Measurements from ENCODE around the gene TM4SF1.

TM4SF1 gene

GRCh38 chr3:149377408-149378364 is at the start of gene TM4SF1:
Gene TM4SF1, minus strand, starts transcription at chr3:149377649. Its CDS starts 102 bp downstream, at chr3:149377547.
- no peak for DNase-seq

GRCh38 chr3:149426325-149426724 is 48.9 kb upstream of the TM4SF1 start:
- DNase-seq = no peak

GRCh38 chr3:149424918-149425317 is 47.5 kb upstream of the TM4SF1 start:
- no peak for DNase-seq

- no peak for DNase-seq
Measured at GRCh38 chr3:149421764-149422163, 44.3 kb upstream of the TM4SF1 start.

GRCh38 chr3:149419816-149420215 is 42.4 kb upstream of the TM4SF1 start:
- DNase-seq = no peak

GRCh38 chr3:149417727-149418126 is 40.3 kb upstream of the TM4SF1 start:
- no peak for DNase-seq

- no peak for DNase-seq
Measured at GRCh38 chr3:149417174-149417573, 39.7 kb upstream of the TM4SF1 start.

- DNase-seq = no peak
Measured at GRCh38 chr3:149415484-149415883, 38.0 kb upstream of the TM4SF1 start.

- DNase-seq = no peak
Measured at GRCh38 chr3:149414557-149415231, 37.2 kb upstream of the TM4SF1 start.

- no peak for DNase-seq
Measured at GRCh38 chr3:149411583-149411982, 34.1 kb upstream of the TM4SF1 start.

GRCh38 chr3:149409351-149409750 is 31.9 kb upstream of the TM4SF1 start:
- no peak for DNase-seq

GRCh38 chr3:149407898-149408297 is 30.4 kb upstream of the TM4SF1 start:
- no peak for DNase-seq

GRCh38 chr3:149406244-149406752 is 28.8 kb upstream of the TM4SF1 start:
- no peak for DNase-seq

GRCh38 chr3:149403443-149403842 is 26.0 kb upstream of the TM4SF1 start:
- no peak for DNase-seq

- no peak for DNase-seq
Measured at GRCh38 chr3:149402481-149402880, 25.0 kb upstream of the TM4SF1 start.

GRCh38 chr3:149401926-149402310 is 24.5 kb upstream of the TM4SF1 start:
- DNase-seq = no peak

- DNase-seq = no peak
Measured at GRCh38 chr3:149401212-149401925, 23.9 kb upstream of the TM4SF1 start.

- DNase-seq = no peak
Measured at GRCh38 chr3:149400645-149401044, 23.2 kb upstream of the TM4SF1 start.

GRCh38 chr3:149398296-149398695 is 20.8 kb upstream of the TM4SF1 start:
- DNase-seq = no peak

- DNase-seq = no peak
Measured at GRCh38 chr3:149397528-149397927, 20.1 kb upstream of the TM4SF1 start.

GRCh38 chr3:149396476-149396875 is 19.0 kb upstream of the TM4SF1 start:
- DNase-seq = no peak

Data from amygdala (tissue), 56 donors.